GM04504 (cell line): ENCODE results near the gene TEX19.

Source experiments
- DNase-seq: peaks from one replicate; pipeline ENCODE4 v3.0.0-alpha.2; 2012; ENCODE audit warnings: low read depth

TEX19 gene, protein sequence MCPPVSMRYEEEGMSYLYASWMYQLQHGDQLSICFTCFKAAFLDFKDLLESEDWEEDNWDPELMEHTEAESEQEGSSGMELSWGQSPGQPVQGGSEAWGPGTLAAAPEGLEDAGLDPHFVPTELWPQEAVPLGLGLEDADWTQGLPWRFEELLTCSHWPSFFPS

GRCh38 chr17:82358465-82359350 lies at the start of gene TEX19:
Gene TEX19 (plus strand): TSS chr17:82359247. CDS start chr17:82362151, 2,904 bp downstream.
- DNase-seq = no peak

DNA sequence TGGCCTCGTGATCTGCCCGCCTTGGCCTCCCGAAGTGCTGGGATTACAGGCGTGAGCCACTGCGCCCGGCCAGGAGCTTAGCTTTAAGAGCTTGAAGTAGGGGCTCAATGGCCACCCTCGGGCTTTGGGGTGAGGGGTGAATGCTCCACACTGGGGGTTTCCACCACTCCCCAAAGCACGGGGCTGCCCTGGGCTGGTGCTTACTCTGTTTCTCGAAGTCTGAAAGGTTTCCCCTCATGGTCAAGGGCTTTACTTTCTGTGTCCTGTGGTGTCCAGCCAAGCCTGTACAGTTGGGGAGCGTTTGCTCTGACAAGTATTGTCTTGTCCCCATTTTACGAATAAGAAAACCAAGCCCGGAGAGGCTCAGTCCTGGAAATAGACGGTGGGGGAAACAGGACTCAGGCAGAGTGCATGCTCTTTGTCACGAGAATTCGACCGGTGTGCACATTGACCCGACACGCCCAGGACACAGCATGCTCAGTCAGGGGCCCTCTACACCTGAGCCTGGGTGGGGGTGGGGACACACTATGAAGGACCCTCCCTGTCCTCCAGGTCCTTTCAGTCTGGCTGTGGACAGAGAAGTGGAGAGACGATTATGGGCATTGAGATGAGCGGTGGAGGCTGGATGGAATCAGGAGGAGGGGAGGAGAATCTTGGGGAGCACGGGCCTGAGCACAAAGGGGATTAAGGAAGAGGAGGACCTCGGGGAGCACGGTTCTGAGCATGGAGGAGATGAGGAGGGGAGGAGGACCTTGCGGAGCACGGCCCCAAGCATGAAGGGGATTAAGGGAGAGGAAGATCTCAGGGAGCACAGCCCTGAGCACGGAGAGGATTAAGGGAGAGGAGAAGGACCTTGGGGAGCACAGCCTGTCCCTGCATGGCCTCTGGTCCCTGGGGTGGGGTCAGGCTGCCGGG lies 49.1 kb upstream of the TEX19 start:
- no peak for DNase-seq

GRCh38 chr17:82310877-82311276 lies 48.2 kb upstream of the TEX19 start:
- DNase-seq = no peak

GRCh38 chr17:82311971-82312370 lies 47.1 kb upstream of the TEX19 start:
- DNase-seq = no peak

GRCh38 chr17:82313195-82314011 lies 45.6 kb upstream of the TEX19 start:
- no peak for DNase-seq

GRCh38 chr17:82314012-82314726 lies 44.9 kb upstream of the TEX19 start:
- DNase-seq = no peak

DNA sequence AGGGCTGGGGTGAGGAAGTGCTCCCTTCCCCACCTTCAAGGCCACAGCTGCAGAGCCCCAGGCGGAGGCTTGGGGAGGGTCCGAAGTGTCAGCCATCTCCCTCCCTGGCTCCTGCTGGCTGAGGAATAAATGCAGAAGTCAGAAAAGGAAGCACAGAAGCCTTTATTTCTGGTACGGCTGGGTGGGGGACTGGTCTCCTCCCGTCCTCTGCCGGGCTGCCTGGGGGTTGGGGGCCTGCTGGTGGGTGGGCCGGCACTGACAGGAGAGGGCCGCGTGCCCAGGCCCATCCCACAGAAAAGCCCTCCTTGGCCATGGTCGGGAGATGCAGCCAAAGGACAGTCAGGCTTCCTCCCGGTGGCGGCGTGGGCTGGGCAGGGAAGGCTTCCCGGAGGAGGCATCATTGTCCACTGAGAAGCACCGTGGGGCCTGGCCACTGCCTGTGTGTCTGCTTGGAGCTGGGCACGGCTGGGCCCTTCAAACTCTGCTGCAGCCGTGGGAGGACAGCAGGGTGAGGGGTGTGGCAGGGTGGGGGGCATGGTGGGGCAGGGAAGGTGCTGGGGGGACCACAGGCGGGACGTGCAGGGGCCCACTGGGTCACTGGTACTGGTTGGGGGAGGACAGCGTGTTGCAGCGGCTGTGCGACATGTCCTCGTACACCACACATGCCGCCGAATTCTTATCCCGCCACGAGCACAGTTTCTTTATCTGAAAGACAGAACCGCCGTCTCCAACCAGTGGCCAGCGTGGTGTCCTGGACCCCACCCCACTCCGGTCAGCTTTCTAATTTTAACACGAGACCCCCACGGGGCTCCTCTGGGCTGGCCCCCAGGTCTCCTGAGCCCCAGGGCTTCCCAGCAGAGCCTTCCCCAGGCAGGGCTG lies 44.1 kb upstream of the TEX19 start:
- no peak for DNase-seq

GRCh38 chr17:82315703-82316358 lies 43.2 kb upstream of the TEX19 start:
- DNase-seq = no peak

GRCh38 chr17:82316651-82317393 lies 42.2 kb upstream of the TEX19 start:
- no peak for DNase-seq

GRCh38 chr17:82317394-82318168 lies 41.5 kb upstream of the TEX19 start, which contains the start of gene CD7:
Gene CD7 (minus strand): TSS chr17:82317608. CDS start chr17:82317495, 113 bp downstream.
- no peak for DNase-seq

DNA sequence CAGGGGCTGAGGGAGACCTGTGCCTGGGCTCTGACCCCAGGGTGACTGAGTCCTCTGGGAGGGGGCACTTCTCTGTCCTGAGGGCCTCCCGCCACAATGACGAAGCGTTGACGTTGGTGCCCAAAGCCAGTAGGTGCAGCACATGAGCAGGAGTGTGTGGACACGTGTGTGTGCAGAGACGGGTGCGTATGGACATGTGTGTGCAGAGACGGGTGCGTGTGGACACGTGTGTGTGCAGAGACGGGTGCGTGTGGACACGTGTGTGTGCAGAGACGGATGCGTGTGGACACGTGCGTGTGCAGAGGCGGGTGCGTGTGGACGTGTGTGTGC lies 40.9 kb upstream of the TEX19 start:
- DNase-seq = no peak

DNA sequence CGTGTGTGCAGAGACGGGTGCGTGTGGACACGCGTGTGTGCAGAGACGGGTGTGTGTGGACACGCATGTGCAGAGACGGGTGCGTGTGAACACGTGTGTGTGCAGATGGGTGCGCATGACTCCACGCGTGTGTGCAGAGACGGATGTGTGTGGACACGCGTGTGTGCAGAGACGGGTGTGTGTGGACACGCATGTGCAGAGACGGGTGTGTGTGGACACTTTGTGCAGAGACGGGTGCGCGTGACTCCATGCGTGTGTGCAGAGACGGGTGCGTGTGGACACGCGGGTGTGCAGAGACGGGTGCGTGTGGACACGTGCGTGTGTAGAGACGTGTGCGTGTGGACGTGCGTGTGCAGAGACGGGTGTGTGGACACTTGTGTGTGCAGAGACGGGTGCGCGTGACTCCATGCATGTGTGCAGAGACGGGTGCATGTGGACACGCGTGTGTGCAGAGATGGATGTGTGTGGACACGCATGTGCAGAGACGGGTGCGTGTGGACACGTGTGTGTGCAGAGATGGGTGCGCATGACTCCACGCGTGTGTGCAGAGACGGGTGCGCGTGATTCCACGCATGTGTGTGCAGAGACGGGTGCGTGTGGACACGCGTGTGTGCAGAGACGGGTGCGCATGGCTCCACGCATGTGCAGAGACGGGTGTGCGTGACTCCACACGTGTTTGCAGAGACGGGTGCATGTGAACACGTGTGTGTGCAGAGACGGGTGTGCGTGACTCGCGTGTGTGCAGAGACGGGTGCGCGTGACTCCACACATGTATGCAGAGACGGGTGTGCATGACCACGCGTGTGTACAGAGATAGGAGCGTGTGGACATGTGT lies 40.1 kb upstream of the TEX19 start:
- DNase-seq = no peak

GRCh38 chr17:82319619-82320062 lies 39.4 kb upstream of the TEX19 start:
- DNase-seq = no peak

DNA sequence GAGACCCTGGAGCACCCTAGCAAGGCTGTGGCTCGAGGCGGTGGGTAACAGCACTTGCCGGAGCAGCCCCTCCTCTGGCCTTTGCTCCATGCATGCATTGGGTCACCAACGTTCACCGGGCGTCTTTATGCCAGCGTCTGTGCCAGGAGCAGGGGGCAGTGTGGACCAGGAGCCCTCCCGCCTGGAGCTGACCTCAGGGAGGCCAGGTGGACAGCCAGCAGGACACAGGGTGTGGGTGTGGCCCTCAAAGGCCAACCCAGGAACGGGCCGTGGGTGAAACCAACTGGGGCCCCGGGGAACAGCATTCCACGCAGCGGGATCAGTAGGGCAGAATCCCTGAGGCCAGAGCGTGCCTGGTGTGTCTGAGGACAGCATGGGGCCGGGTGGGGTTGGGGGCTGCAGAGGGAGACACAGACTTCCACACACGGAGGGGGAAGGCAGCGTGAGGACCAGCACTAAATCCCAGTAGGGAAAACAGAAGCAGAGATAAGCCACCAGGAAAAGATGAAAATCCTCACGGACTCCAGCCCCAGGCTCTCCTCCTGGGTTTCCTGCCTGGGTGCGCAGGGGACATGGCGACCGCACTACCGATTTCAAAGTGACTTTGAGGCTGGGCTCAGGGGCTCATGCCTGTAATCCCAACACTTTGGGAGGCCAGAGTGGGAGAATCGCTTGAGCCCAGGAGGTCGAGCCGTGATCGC lies 38.8 kb upstream of the TEX19 start:
- DNase-seq = no peak

DNA sequence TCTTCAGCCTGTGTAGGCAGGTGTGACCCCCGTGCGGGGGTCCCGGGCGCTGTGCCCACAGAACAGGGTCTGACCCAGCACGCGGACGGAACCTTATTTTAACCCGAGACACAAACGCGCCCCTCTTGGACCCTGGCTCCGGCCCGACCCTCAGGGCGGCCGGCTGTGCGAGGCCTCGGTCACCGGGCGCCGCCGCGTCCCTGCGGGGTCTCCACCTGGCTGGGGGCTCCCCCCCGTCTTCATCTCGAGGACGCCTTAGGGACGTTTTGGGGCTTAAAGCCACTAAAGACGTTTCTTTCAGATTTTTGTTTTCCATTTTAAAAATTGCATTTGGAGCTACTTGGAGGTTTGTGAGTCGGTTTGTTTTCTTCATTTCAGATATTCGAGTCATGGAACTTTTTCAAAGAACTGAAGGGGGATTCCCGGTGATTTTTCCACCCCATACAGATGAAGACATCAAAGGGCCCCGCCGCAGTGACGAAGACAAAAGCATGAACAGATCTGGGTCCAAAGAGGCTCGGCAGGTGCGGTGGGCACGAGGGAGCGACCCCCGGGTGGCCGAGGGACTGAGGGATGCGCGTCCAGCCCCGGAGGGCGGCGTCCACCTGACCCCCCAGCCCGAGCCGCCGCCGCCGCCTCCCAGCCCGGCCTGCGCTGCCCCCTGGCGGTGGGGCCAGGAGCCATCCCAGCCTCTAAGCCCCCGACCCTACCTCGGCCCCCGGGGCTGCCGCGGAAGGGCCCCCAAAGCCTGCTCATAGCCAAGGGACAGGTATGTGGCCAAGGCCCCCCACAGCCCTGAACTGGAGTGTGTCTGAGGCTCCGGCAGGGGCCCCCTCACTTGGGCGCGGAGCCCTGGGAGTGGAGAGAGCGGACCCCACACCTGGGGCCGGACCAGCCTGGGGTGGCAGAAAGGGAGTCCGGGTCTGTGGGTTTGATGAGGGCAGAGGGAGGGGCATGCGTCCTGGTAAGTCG lies 37.8 kb upstream of the TEX19 start:
- DNase-seq = no peak
